B cell (primary cell): ENCODE measurements around the gene PDCD7. TPM values are rescaled to one million over a fixed set of nuclear protein-coding genes. Genes with fewer than 3 reads are reported as not detected.

Experiments used
- ATAC-seq: fragments of 200-7000 bp; cut with Tn5 transposase; one replicate; pipeline ENCODE4 v1.10.0; 2021; ENCODE audit warnings: low read depth, mild to moderate bottlenecking, moderate number of reproducible peaks, moderate library complexity
- CTCF ChIA-PET: fragments of 350-600 bp; sonication (Branson Sonifier 250); formaldehyde crosslinking; loops from one replicate; lab custom pipeline; 2021; ENCODE audit warnings: antibody characterized with exemption, inconsistent platforms; lab: Charles Lee
- POLR2A ChIA-PET: fragments of 350-600 bp; sonication (Branson Sonifier 250); formaldehyde crosslinking; loops from one replicate; lab custom pipeline; 2021; ENCODE audit warnings: antibody characterized with exemption; lab: Charles Lee
- DNase-seq: peaks from one replicate; pipeline ENCODE4 v3.0.0; 2013
- H2AFZ ChIP-seq: 2 replicates; pipeline ENCODE4 v1.6.1; 2012; ENCODE audit warnings: mild to moderate bottlenecking, low read depth, low read length; ENCODE audit not compliant: insufficient read depth, poor library complexity, severe bottlenecking
- H3K27ac ChIP-seq, 2 donors: 1 replicate in 1 of 2; 2 replicates in 1 of 2; pipeline ENCODE4 v1.5.1; 2012 to 2013; ENCODE audit warnings: low read length in 2 of 2, mild to moderate bottlenecking in 2 of 2, moderate library complexity in 1 of 2
- H3K27me3 ChIP-seq, 4 experiments: fragments of 200-600 bp in 1 of 4; sonication (generic) in 1 of 4; replicated peaks in 1 of 4; 1 replicate in 2 of 4; 2 replicates in 2 of 4; pipeline versions ENCODE4 v1.6.1 to v1.7.0; 2013 to 2016; ENCODE audit warnings: low read length in 3 of 4, mild to moderate bottlenecking in 2 of 4, mixed read lengths in 1 of 4, moderate library complexity in 1 of 4; ENCODE audit not compliant: insufficient read depth in 4 of 4, control insufficient read depth in 3 of 4; ENCODE audit errors: control extremely low read depth in 1 of 4
- H3K36me3 ChIP-seq, 2 experiments: replicated peaks in 1 of 2; 1 replicate in 1 of 2; 2 replicates in 1 of 2; pipeline versions ENCODE4 v1.6.1 to v1.7.1; 2013; ENCODE audit warnings: low read length in 1 of 2; ENCODE audit not compliant: insufficient read depth in 2 of 2, control insufficient read depth in 1 of 2; ENCODE audit errors: control extremely low read depth in 1 of 2, extremely low read depth in 1 of 2
- H3K4me1 ChIP-seq, 2 donors: fragments of 200-600 bp in 1 of 2; sonication (generic) in 1 of 2; 1 replicate in 1 of 2; 2 replicates in 1 of 2; pipeline versions ENCODE4 v1.5.1 to v1.6.1; 2013 to 2017; ENCODE audit warnings: low read length in 2 of 2; ENCODE audit not compliant: control insufficient read depth in 2 of 2, insufficient read depth in 2 of 2
- H3K4me2 ChIP-seq: replicated peaks from 2 replicates; pipeline ENCODE3; 2012; ENCODE audit warnings: mild to moderate bottlenecking, low read depth, low read length; ENCODE audit not compliant: poor library complexity, severe bottlenecking
- H3K4me3 ChIP-seq, 5 experiments: fragments of 200-600 bp in 1 of 5; sonication (generic) in 1 of 5; 1 replicate in 3 of 5; 2 replicates in 2 of 5; pipeline versions ENCODE4 v1.5.1 to v1.7.0; 2011 to 2016; ENCODE audit warnings: low read length in 4 of 5, mild to moderate bottlenecking in 4 of 5, low read depth in 2 of 5, control low read depth in 1 of 5, moderate library complexity in 1 of 5; ENCODE audit not compliant: insufficient read depth in 1 of 5; ENCODE audit errors: control extremely low read depth in 1 of 5, extremely low read depth in 1 of 5
- H3K79me2 ChIP-seq: fragments of 200-600 bp; sonication (generic); one replicate; pipeline ENCODE4 v1.6.0; 2016; ENCODE audit warnings: low read length; ENCODE audit not compliant: control insufficient read depth, insufficient read depth
- H3K9ac ChIP-seq: fragments of 200-600 bp; sonication (generic); 2 replicates; pipeline ENCODE4 v1.6.1; 2017; ENCODE audit warnings: mild to moderate bottlenecking, low read length, moderate library complexity
- H3K9me3 ChIP-seq, 3 donors: one replicate each; pipeline versions ENCODE4 v1.6.1 to v1.7.1; 2013; ENCODE audit warnings: low read length in 2 of 3; ENCODE audit not compliant: control insufficient read depth in 2 of 3, insufficient read depth in 1 of 3; ENCODE audit errors: control extremely low read depth in 1 of 3
- H4K20me1 ChIP-seq: 2 replicates; pipeline ENCODE4 v1.6.0; 2012; ENCODE audit warnings: mild to moderate bottlenecking, low read length; ENCODE audit not compliant: insufficient read depth, control insufficient read depth, poor library complexity, severe bottlenecking
- H3K27ac Mint-ChIP-seq: one replicate; pipeline ENCODE4 v1.8.0; 2021; ENCODE audit warnings: mixed read lengths
- H3K27me3 Mint-ChIP-seq: one replicate; pipeline ENCODE4 v1.8.0; 2021; ENCODE audit warnings: mixed read lengths
- H3K4me1 Mint-ChIP-seq: one replicate; pipeline ENCODE4 v1.8.0; 2021; ENCODE audit warnings: mixed read lengths
- H3K4me3 Mint-ChIP-seq: one replicate; pipeline ENCODE4 v1.8.0; 2021; ENCODE audit warnings: mixed read lengths
- H3K9me3 Mint-ChIP-seq: one replicate; pipeline ENCODE4 v1.8.0; 2022; ENCODE audit warnings: mixed read lengths; ENCODE audit not compliant: insufficient read depth
- CTCF ChIP-seq: fragments of 200-600 bp; IDR thresholded peaks from one replicate; pipeline ENCODE4 v1.8.0; 2022; ENCODE audit warnings: antibody characterized with exemption, mild to moderate bottlenecking
- EZH2 ChIP-seq: IDR thresholded peaks from 2 replicates; pipeline ENCODE4 v1.6.1; 2012; ENCODE audit warnings: borderline replicate concordance, low read depth, mild to moderate bottlenecking, moderate library complexity, low read length; ENCODE audit not compliant: insufficient read depth, poor library complexity, severe bottlenecking
- WGBS: methylation state at CpG from one replicate; pipeline ENCODE4 v1.1.5; 2013; ENCODE audit warnings: missing lambda C conversion rate; ENCODE audit not compliant: insufficient coverage; 5-methylcytosine and 5-hydroxymethylcytosine counted together
- intact Hi-C: fragments of 100-400 bp; cut with micrococcal nuclease; formaldehyde crosslinking; loops from one replicate; pipeline ENCODE4 v1.10.0; 2022
- polyA plus RNA-seq: library from polyadenylated mRNA; depleted of rRNA; stranded (reverse); fragments of >200 nt; gene quantifications from 2 replicates; pipeline ENCODE4 v1.2.3, GENCODE V29; 2012
- total RNA-seq, 2 donors: library from RNA; stranded (reverse); fragments of 120-200 nt in 1 of 2; gene quantifications; 1 replicate in 1 of 2; 2 replicates in 1 of 2; pipeline versions ENCODE4 v1.2.3 to v1.2.4, GENCODE V29; 2013 to 2022

Gene PDCD7
- total and polyA plus RNA-seq, 2 donors (not counting 1 experiment from before 2014, with no cell fraction given): 34.6 to 47.0 TPM

GRCh38 chr15:65106011-65106590, 27.5 kb downstream of the PDCD7 start:
- no peak for DNase-seq
- Histone ChIP-seq H3K4me1 (no peaks in the 10 kb centered on the region), H4K20me1 (no peaks in the 10 kb centered on the region), H3K9ac (no peak overlapping the region), H3K27me3 (no peaks in the 10 kb centered on the region), H3K79me2 (no peaks in the 10 kb centered on the region), H2AFZ (no peak overlapping the region), H3K4me3 (no peak overlapping the region), H3K36me3 (peaks cover 3 to 10% of the 10 kb centered on the region in 2 experiments), H3K4me2 (no peak overlapping the region), H3K9me3 (no peaks in the 10 kb centered on the region), H3K27ac (no peak overlapping the region)
- TF ChIP-seq CTCF (no peak), EZH2 (no peak)
- no peaks in the 10 kb centered on the region for H3K4me1 Mint-ChIP-seq
- ChIA-PET POLR2A (interaction anchor here (0.6 kb wide), 1 partner anchor 100 kb away, joined by 8 read pairs; no protein-coding TSS in a partner anchor), CTCF (interaction anchor here (0.7 kb wide), 1 partner anchor 28 kb away, joined by 3 read pairs; no protein-coding TSS in a partner anchor)
- H3K27ac Mint-ChIP-seq: no peak overlapping the region
- 91% methylated on average over 5 of the region's 6 CpGs for WGBS
- no peak overlapping the region for H3K4me3 Mint-ChIP-seq
- H3K9me3 Mint-ChIP-seq: no peaks in the 10 kb centered on the region
- intact Hi-C loops: no loop called here
- H3K27me3 Mint-ChIP-seq: no peaks in the 10 kb centered on the region
- no peak for ATAC-seq

GRCh38 chr15:65105038-65105437, 28.6 kb downstream of the PDCD7 start:
- TF ChIP-seq CTCF (no peak), EZH2 (no peak)
- Histone ChIP-seq H2AFZ (no peak overlapping the region), H3K4me1 (no peaks in the 10 kb centered on the region), H3K36me3 (peaks cover 0 to 12% of the 10 kb centered on the region in 2 experiments), H3K9ac (no peak overlapping the region), H3K4me3 (no peak overlapping the region), H3K9me3 (no peaks in the 10 kb centered on the region), H3K27ac (no peak overlapping the region), H3K27me3 (no peaks in the 10 kb centered on the region), H3K79me2 (no peaks in the 10 kb centered on the region), H4K20me1 (no peaks in the 10 kb centered on the region), H3K4me2 (no peak overlapping the region)
- no peaks in the 10 kb centered on the region for H3K4me1 Mint-ChIP-seq
- 83% methylated on average over 3 of the region's 5 CpGs for WGBS
- CTCF ChIA-PET: interaction anchor here (0.7 kb wide), 1 partner anchor 23 kb away, joined by 3 read pairs; no protein-coding TSS in a partner anchor
- H3K9me3 Mint-ChIP-seq: no peaks in the 10 kb centered on the region
- H3K4me3 Mint-ChIP-seq: no peak overlapping the region
- POLR2A ChIA-PET: no interaction called here
- H3K27ac Mint-ChIP-seq: no peak overlapping the region
- H3K27me3 Mint-ChIP-seq: no peaks in the 10 kb centered on the region
- ATAC-seq (no peak), DNase-seq (no peak)
- intact Hi-C loops: no loop called here
